HepG2 (cell line): ENCODE data around the gene ZMYND8. TPM values are rescaled to one million over a fixed set of nuclear protein-coding genes. Genes with fewer than 3 reads are reported as not detected.

Experiments
- ATAC-seq: fragments of 200-7000 bp; cut with Tn5 transposase; 3 replicates; pipeline ENCODE4 v1.9.1; 2020; ENCODE audit warnings: mild to moderate bottlenecking, moderate library complexity
- BruUV-seq: library from RNA; stranded (reverse); fragments of 400-500 nt; replicated peaks from 2 replicates; lab custom pipeline; 2021; lab: Mats Ljungman, UMichigan
- CTCF ChIA-PET: fragments of 300-600 bp; formaldehyde crosslinking; extraction: SDS; loops from one replicate; lab custom pipeline; 2021; ENCODE audit warnings: low total read pairs, inconsistent platforms, low intra/inter-chr PET ratio; lab: Yijun Ruan, JAX
- POLR2A ChIA-PET: fragments of 350-600 bp; sonication (Branson Sonifier 250); formaldehyde crosslinking; loops from one replicate; lab custom pipeline; 2020; ENCODE audit warnings: antibody characterized with exemption, inconsistent platforms; lab: Yijun Ruan, JAX
- DNase-seq: peaks from one replicate; pipeline ENCODE4 v3.0.0-alpha.2; 2015; ENCODE audit warnings: low spot score
- FAIRE-seq: peaks from 3 replicates; lab custom pipeline; 2011; peaks lifted over from hg19 to GRCh38; lab: Jason Lieb, UNC
- H2AFZ ChIP-seq: one replicate; pipeline ENCODE4 v1.6.1; 2011; ENCODE audit warnings: low read length, inconsistent platforms
- H3K27ac ChIP-seq: fragments of 300-600 bp; 3 replicates; pipeline ENCODE4 v1.8.0; 2011; ENCODE audit warnings: mixed run types, mild to moderate bottlenecking, mixed read lengths, low read length, inconsistent platforms; ENCODE audit not compliant: insufficient read depth; ENCODE audit errors: extremely low read length
- H3K27me3 ChIP-seq, 2 experiments: fragments of 200-600 bp in 1 of 2; 2 replicates in 1 of 2; 3 replicates in 1 of 2; pipeline versions ENCODE4 v1.6.0 to v1.8.0; 2011; ENCODE audit warnings: low read length in 2 of 2, mild to moderate bottlenecking in 2 of 2, moderate library complexity in 2 of 2, inconsistent platforms in 1 of 2; ENCODE audit not compliant: insufficient read depth in 2 of 2, control insufficient read depth in 1 of 2
- H3K36me3 ChIP-seq, 2 experiments: fragments of 200-600 bp in 1 of 2; replicated peaks in 1 of 2; 2 replicates in 1 of 2; 3 replicates in 1 of 2; pipeline versions ENCODE4 v1.5.1 to v1.8.0; 2011; ENCODE audit warnings: low read length in 2 of 2, inconsistent platforms in 1 of 2; ENCODE audit not compliant: insufficient read depth in 2 of 2, control insufficient read depth in 1 of 2
- H3K4me1 ChIP-seq: 2 replicates; pipeline ENCODE4 v1.5.1; 2012; ENCODE audit warnings: low read length, inconsistent platforms; ENCODE audit not compliant: insufficient read depth
- H3K4me2 ChIP-seq: 2 replicates; pipeline ENCODE4 v1.6.0; 2011; ENCODE audit warnings: low read depth, low read length, inconsistent platforms
- H3K4me3 ChIP-seq, 3 experiments: fragments of 200-600 bp in 1 of 3; sonication (generic), shearing (Covaris generic) in 1 of 3; replicated peaks in 1 of 3; 2 replicates each; pipeline ENCODE4 v1.5.1; 2011 to 2016; ENCODE audit warnings: low read length in 3 of 3, inconsistent platforms in 2 of 3, low read depth in 2 of 3, mild to moderate bottlenecking in 2 of 3, control low read depth in 1 of 3, mixed read lengths in 1 of 3; ENCODE audit not compliant: insufficient read depth in 1 of 3
- H3K79me2 ChIP-seq: one replicate; pipeline ENCODE4 v1.6.1; 2011; ENCODE audit warnings: low read length, inconsistent platforms; ENCODE audit not compliant: insufficient read depth
- H3K9ac ChIP-seq: 2 replicates; pipeline ENCODE4 v1.6.0; 2011; ENCODE audit warnings: mild to moderate bottlenecking, low read depth, low read length, inconsistent platforms; ENCODE audit not compliant: insufficient read depth
- H3K9me3 ChIP-seq: 2 replicates; pipeline ENCODE4 v1.5.1; 2012; ENCODE audit warnings: mild to moderate bottlenecking, low read length
- H4K20me1 ChIP-seq: 2 replicates; pipeline ENCODE4 v1.6.0; 2011; ENCODE audit warnings: inconsistent platforms, mild to moderate bottlenecking, low read length, moderate library complexity; ENCODE audit not compliant: insufficient read depth
- AHR ChIP-seq: IDR thresholded peaks from 2 replicates; pipeline ENCODE4 v1.6.1; 2018; ENCODE audit warnings: missing genetic modification reagents, missing compliant biosample characterization
- BRD4 ChIP-seq: sonication (generic); formaldehyde crosslinking; IDR thresholded peaks from 2 replicates; pipeline ENCODE4 v1.4.0; 2020; ENCODE audit warnings: missing genetic modification reagents
- CHD4 ChIP-seq: fragments of 200-600 bp; sonication (generic); IDR thresholded peaks from 2 replicates; pipeline ENCODE4 v1.7.0; 2017; ENCODE audit warnings: mild to moderate bottlenecking, low read length, borderline replicate concordance
- FIP1L1 ChIP-seq: fragments of 200-400 bp; formaldehyde crosslinking; IDR thresholded peaks from 2 replicates; pipeline ENCODE4 v1.6.1; 2018; ENCODE audit warnings: low read depth, mild to moderate bottlenecking, low read length, moderate library complexity, borderline replicate concordance; ENCODE audit not compliant: insufficient read depth
- HBP1 ChIP-seq: IDR thresholded peaks from 2 replicates; pipeline ENCODE4 v1.6.1; 2016; ENCODE audit warnings: low read depth, control low read depth
- JUN ChIP-seq: sonication (generic); formaldehyde crosslinking; IDR thresholded peaks from 2 replicates; pipeline ENCODE4 v1.4.0; 2020; ENCODE audit warnings: mild to moderate bottlenecking, missing genetic modification reagents
- KMT2B ChIP-seq: IDR thresholded peaks from 2 replicates; pipeline ENCODE4 v1.6.1; 2016; ENCODE audit warnings: missing genetic modification reagents, missing compliant biosample characterization
- MTA1 ChIP-seq: sonication (generic); formaldehyde crosslinking; IDR thresholded peaks from 2 replicates; pipeline ENCODE4 v1.4.0; 2020; ENCODE audit warnings: missing genetic modification reagents, mild to moderate bottlenecking, borderline replicate concordance
- STAT5B ChIP-seq: sonication (generic); formaldehyde crosslinking; IDR thresholded peaks from 2 replicates; pipeline ENCODE4 v1.4.0; 2020; ENCODE audit warnings: missing genetic modification reagents
- TAF1 ChIP-seq: sonication (generic); formaldehyde crosslinking; IDR thresholded peaks from 2 replicates; pipeline ENCODE4 v1.4.0; 2020; ENCODE audit warnings: missing genetic modification reagents
- ZNF24 ChIP-seq: fragments of 450-650 bp; IDR thresholded peaks from 2 replicates; pipeline ENCODE4 v1.6.1; 2017; ENCODE audit warnings: antibody characterized with exemption, mild to moderate bottlenecking
- ZNF280D ChIP-seq: sonication (generic); formaldehyde crosslinking; IDR thresholded peaks from 2 replicates; pipeline ENCODE4 v1.5.1; 2020; ENCODE audit warnings: mild to moderate bottlenecking, missing genetic modification reagents
- ZNF577 ChIP-seq: sonication (generic); formaldehyde crosslinking; IDR thresholded peaks from 2 replicates; pipeline ENCODE4 v1.4.0; 2020; ENCODE audit warnings: mild to moderate bottlenecking, low read depth, missing genetic modification reagents, borderline replicate concordance
- ZNF710 ChIP-seq: sonication (generic); formaldehyde crosslinking; IDR thresholded peaks from 2 replicates; pipeline ENCODE4 v1.5.0; 2020; ENCODE audit warnings: mild to moderate bottlenecking, missing genetic modification reagents, borderline replicate concordance
- ZNF775 ChIP-seq: sonication (generic); formaldehyde crosslinking; IDR thresholded peaks from 2 replicates; pipeline ENCODE4 v1.4.0; 2020; ENCODE audit warnings: missing genetic modification reagents, mild to moderate bottlenecking, moderate library complexity, borderline replicate concordance
- ZZZ3 ChIP-seq: sonication (generic); formaldehyde crosslinking; IDR thresholded peaks from 2 replicates; pipeline ENCODE4 v1.4.0; 2020; ENCODE audit warnings: missing genetic modification reagents, mild to moderate bottlenecking, borderline replicate concordance
- WGBS: methylation state at CpG from one replicate; pipeline ENCODE4 v1.1.6; 2017; ENCODE audit warnings: low lambda C conversion rate; 5-methylcytosine and 5-hydroxymethylcytosine counted together
- in situ Hi-C: cut with HindIII; loops from 2 replicates; pipeline ENCODE4 v1.10.0; 2017; ENCODE audit warnings: low pct_unique_long_range_greater_than_20kb; ENCODE audit not compliant: extremely low pct_ligation_motif_present
- intact Hi-C: fragments of 100-400 bp; cut with micrococcal nuclease; formaldehyde crosslinking; loops from one replicate; pipeline ENCODE4 v1.10.0; 2022; ENCODE audit not compliant: unreplicated experiment
- polyA plus RNA-seq, 8 experiments: library from polyadenylated mRNA; depleted of rRNA in 3 of 8; stranded (reverse) in 7 of 8; unstranded in 1 of 8; fragments of >200 nt; fragmentation: Illumina TruSeq in 4 of 8; extraction: Trizol in 4 of 8; gene quantifications; 2 replicates each; pipeline versions ENCODE4 v1.2.1 to v1.2.3, GENCODE V29; 2011 to 2016; ENCODE audit warnings: low read depth in 4 of 8, missing spikeins in 1 of 8, mixed read lengths in 1 of 8; ENCODE audit not compliant: insufficient read depth in 1 of 8
- total RNA-seq, 5 experiments: library from RNA; depleted of rRNA; stranded (reverse); fragments of >200 nt; fragmentation: Illumina TruSeq; extraction: Trizol; gene quantifications; 2 replicates each; pipeline ENCODE4 v1.2.3, GENCODE V29; 2016; ENCODE audit warnings: low read depth in 1 of 5

The ZMYND8 gene
- total and polyA plus RNA-seq, 2 of the 13 experiments (the other 11 are each of a cell fraction or from before 2014, with no cell fraction given) = 53.9 to 84.7 TPM

- no peak for TF ChIP-seq ZZZ3 (CRISPR knock-in tag)
- TF ChIP-seq ZNF577 (CRISPR knock-in tag) = no peak
- TF ChIP-seq ZNF24 = no peak
- TF ChIP-seq CHD4 = no peak
- 0 out of 2 replicates have a peak, but pooled peaks have one; percentile 16 for TF ChIP-seq TAF1 (CRISPR knock-in tag)
- no peak for TF ChIP-seq BRD4 (CRISPR knock-in tag)
These were observed 8.7 kb downstream of the ZMYND8 start (continued) for GRCh38 chr20:47347661-47348435.

GRCh38 chr20:47346172-47346571, 10.3 kb downstream of the ZMYND8 start:
- Histone ChIP-seq H3K4me2 (no peak overlapping the region), H3K36me3 (peaks cover 30 to 70% of the 10 kb centered on the region in 2 experiments), H3K9me3 (no peaks in the 10 kb centered on the region), H3K79me2 (peaks cover 98% of the 10 kb centered on the region), H3K4me1 (peaks cover 98% of the 10 kb centered on the region), H3K9ac (no peak overlapping the region), H3K4me3 (no peak overlapping the region), H4K20me1 (peaks cover 89% of the 10 kb centered on the region), H2AFZ (no peak overlapping the region), H3K27me3 (no peaks in the 10 kb centered on the region), H3K27ac (no peak overlapping the region)
- no peak for FAIRE-seq
- no TSS peak for BruUV-seq
- ATAC-seq = no peak
- intact Hi-C loops (no loop called here), in situ Hi-C loops (no loop called here)
- ChIA-PET POLR2A (interaction anchor here (1.2 to 6.7 kb wide), 2 partner anchors 11 to 18 kb away, joined by 3 to 184 read pairs; partner anchors contain the start of gene ZMYND8), CTCF (no interaction called here)
- DNase-seq = no peak
- WGBS = 93% methylated on average over 3 of the region's 3 CpGs
- TF ChIP-seq KMT2B (CRISPR knock-in tag) = no peak
- no peak for TF ChIP-seq STAT5B
- TF ChIP-seq FIP1L1 = no peak
- TF ChIP-seq ZNF710 (CRISPR knock-in tag) = no peak
- no peak for TF ChIP-seq ZNF775 (CRISPR knock-in tag)
- TF ChIP-seq MTA1 (CRISPR knock-in tag) = peak; percentile 57; the same call in 1 of the 2 replicates
- TF ChIP-seq ZNF280D (CRISPR knock-in tag) = 0 out of 2 replicates have a peak, but pooled peaks have one; percentile 31
- no peak for TF ChIP-seq HBP1
- TF ChIP-seq AHR (CRISPR knock-in tag) = no peak
- TF ChIP-seq JUN (CRISPR knock-in tag) = no peak
